GM23338 (cell line): ENCODE data around the gene RFPL4AL1. TPM values are rescaled to one million over a fixed set of nuclear protein-coding genes. Genes with fewer than 3 reads are reported as not detected.
A peak's percentile ranks its signal among the peaks of the same experiment; 100 is the strongest.

Experiments used
- ATAC-seq: fragments of 200-7000 bp; cut with Tn5 transposase; 3 replicates; pipeline ENCODE4 v1.9.1; 2020
- DNase-seq: peaks from one replicate; pipeline ENCODE4 v3.0.0-alpha.2; 2015; ENCODE audit warnings: low spot score
- H2AFZ ChIP-seq: fragments of 200-600 bp; sonication (generic); 2 replicates; pipeline ENCODE4 v1.8.0; 2016; ENCODE audit warnings: antibody characterized with exemption, mild to moderate bottlenecking, moderate library complexity
- H3F3A ChIP-seq: fragments of 200-600 bp; sonication (generic); replicated peaks from 2 replicates; pipeline ENCODE4 v1.8.0; 2017; ENCODE audit warnings: antibody characterized with exemption, mixed run types, low read depth
- H3K27ac ChIP-seq: fragments of 200-600 bp; sonication (generic); 2 replicates; pipeline ENCODE4 v1.6.1; 2016; ENCODE audit warnings: low read depth
- H3K27me3 ChIP-seq: fragments of 200-600 bp; sonication (generic); 2 replicates; pipeline ENCODE4 v1.8.0; 2016; ENCODE audit warnings: mild to moderate bottlenecking, mixed run types, moderate library complexity; ENCODE audit not compliant: insufficient read depth
- H3K36me3 ChIP-seq: fragments of 200-600 bp; sonication (generic); 2 replicates; pipeline ENCODE4 v1.8.0; 2016; ENCODE audit warnings: mild to moderate bottlenecking; ENCODE audit not compliant: insufficient read depth
- H3K4me1 ChIP-seq: fragments of 200-600 bp; sonication (generic); 2 replicates; pipeline ENCODE4 v1.8.0; 2016; ENCODE audit warnings: mild to moderate bottlenecking, moderate library complexity; ENCODE audit not compliant: insufficient read depth
- H3K4me2 ChIP-seq: fragments of 200-600 bp; sonication (generic); 2 replicates; pipeline ENCODE4 v1.7.1; 2017; ENCODE audit warnings: mixed run types
- H3K4me3 ChIP-seq: fragments of 200-600 bp; sonication (generic); 2 replicates; pipeline ENCODE4 v1.6.1; 2016; ENCODE audit warnings: mixed run types
- H3K79me2 ChIP-seq: fragments of 200-600 bp; sonication (generic); replicated peaks from 2 replicates; pipeline ENCODE4 v1.8.0; 2017; ENCODE audit warnings: mild to moderate bottlenecking; ENCODE audit not compliant: insufficient read depth
- H3K9me2 ChIP-seq: fragments of 200-600 bp; sonication (generic); 2 replicates; pipeline ENCODE4 v1.8.0; 2017; ENCODE audit not compliant: insufficient read depth
- H4K20me1 ChIP-seq: fragments of 200-600 bp; sonication (generic); replicated peaks from 2 replicates; pipeline ENCODE4 v1.8.0; 2017; ENCODE audit warnings: mild to moderate bottlenecking; ENCODE audit not compliant: insufficient read depth
- H3K27ac Mint-ChIP-seq: 2 replicates; pipeline ENCODE4 v1.8.0; 2020; ENCODE audit warnings: inconsistent platforms, mild to moderate bottlenecking, moderate library complexity, mixed read lengths
- H3K27me3 Mint-ChIP-seq: 3 replicates; pipeline ENCODE4 v1.8.0; 2022; ENCODE audit warnings: low read depth, mild to moderate bottlenecking, moderate library complexity, mixed read lengths, inconsistent platforms; ENCODE audit not compliant: insufficient read depth, poor library complexity
- H3K36me3 Mint-ChIP-seq: 3 replicates; pipeline ENCODE4 v1.8.0; 2021; ENCODE audit warnings: low read depth, mild to moderate bottlenecking, inconsistent platforms, moderate library complexity, mixed read lengths
- H3K4me1 Mint-ChIP-seq: 3 replicates; pipeline ENCODE4 v1.8.0; 2020; ENCODE audit warnings: mild to moderate bottlenecking, inconsistent platforms, mixed read lengths
- H3K4me3 Mint-ChIP-seq: 3 replicates; pipeline ENCODE4 v1.8.0; 2021; ENCODE audit warnings: moderate library complexity, mild to moderate bottlenecking, inconsistent platforms, mixed read lengths
- H3K9me3 Mint-ChIP-seq: 3 replicates; pipeline ENCODE4 v1.8.0; 2020; ENCODE audit warnings: moderate library complexity, mild to moderate bottlenecking, inconsistent platforms, mixed read lengths
- EZH2 ChIP-seq: fragments of 200-600 bp; sonication (generic); IDR thresholded peaks from one replicate; pipeline ENCODE4 v1.8.0; 2017; ENCODE audit warnings: antibody characterized with exemption, mild to moderate bottlenecking, low read depth; ENCODE audit not compliant: unreplicated experiment
- EZH2phosphoT487 ChIP-seq: fragments of 200-600 bp; sonication (generic); IDR thresholded peaks from one replicate; pipeline ENCODE4 v1.8.1; 2018; ENCODE audit warnings: antibody characterized with exemption; ENCODE audit not compliant: unreplicated experiment
- JUNB ChIP-seq: IDR thresholded peaks from one replicate; pipeline ENCODE4 v1.6.1; 2016; ENCODE audit warnings: antibody characterized with exemption; ENCODE audit not compliant: unreplicated experiment
- POLR2AphosphoS5 ChIP-seq: IDR thresholded peaks from 2 replicates; pipeline ENCODE4 v1.6.1; 2016; ENCODE audit warnings: antibody characterized with exemption, low read depth
- ZNF114 ChIP-seq: fragments of 250-450 bp; sonication (Bioruptor Pico); IDR thresholded peaks from 2 replicates; pipeline ENCODE4 v1.5.0; 2020; ENCODE audit warnings: mild to moderate bottlenecking, moderate library complexity
- ZNF331 ChIP-seq: fragments of 250-450 bp; sonication (Bioruptor Pico); IDR thresholded peaks from 2 replicates; pipeline ENCODE4 v1.5.0; 2020; ENCODE audit warnings: low read depth, mild to moderate bottlenecking, moderate library complexity
- polyA plus RNA-seq: library from polyadenylated mRNA; unstranded; fragments of >200 nt; fragmentation: Nextera tagmentation; extraction: Ambion mirVana; gene quantifications from 2 replicates; pipeline ENCODE4 v1.2.1, GENCODE V29; 2016
- total RNA-seq: library from RNA; depleted of rRNA; stranded (reverse); fragments of >200 nt; shearing (Covaris generic); gene quantifications from 2 replicates; pipeline ENCODE4 v1.2.3, GENCODE V29; 2014
- TF ChIP-seq, protein P1 (sequence below), 2 experiments: fragments of 200-600 bp in 1 of 2; sonication (generic) in 1 of 2; conservative IDR thresholded peaks; 2 replicates each; pipeline versions ENCODE4 v1.5.1 to v1.6.1; 2016 to 2017; ENCODE audit warnings: antibody characterized with exemption in 2 of 2, low read depth in 2 of 2, mild to moderate bottlenecking in 2 of 2, moderate library complexity in 1 of 2
- TF ChIP-seq, protein P2 (sequence below): IDR thresholded peaks from 2 replicates; pipeline ENCODE4 v1.6.1; 2016; ENCODE audit warnings: antibody characterized with exemption
- TF ChIP-seq, protein P3 (sequence below): IDR thresholded peaks from one replicate; pipeline ENCODE4 v1.6.1; 2018; ENCODE audit warnings: antibody characterized with exemption; ENCODE audit not compliant: unreplicated experiment

The RFPL4AL1 gene
- total and polyA plus RNA-seq, 2 experiments from 2014 or later, result not detected

DNA sequence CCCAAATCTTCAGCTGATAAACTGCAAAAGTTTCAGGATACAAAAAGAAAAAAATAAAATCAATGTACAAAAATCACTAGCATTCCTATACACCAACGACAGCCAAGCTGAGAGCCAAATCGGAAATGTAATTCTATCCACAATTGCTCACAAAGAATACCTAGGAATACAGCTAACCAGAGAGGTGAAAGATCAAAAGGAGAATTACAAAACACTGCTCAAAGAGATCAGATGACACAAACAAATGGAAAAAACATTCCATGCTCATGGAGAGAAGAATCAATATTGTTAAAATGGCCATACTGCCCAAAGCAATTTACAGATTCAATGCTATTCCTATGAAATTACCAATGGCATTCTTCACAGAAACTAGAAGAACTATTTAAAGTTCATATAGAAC is 33.4 kb downstream of the RFPL4AL1 start (continued):
- TF ChIP-seq JUNB, result no peak
- no peak for TF ChIP-seq EZH2

DNA sequence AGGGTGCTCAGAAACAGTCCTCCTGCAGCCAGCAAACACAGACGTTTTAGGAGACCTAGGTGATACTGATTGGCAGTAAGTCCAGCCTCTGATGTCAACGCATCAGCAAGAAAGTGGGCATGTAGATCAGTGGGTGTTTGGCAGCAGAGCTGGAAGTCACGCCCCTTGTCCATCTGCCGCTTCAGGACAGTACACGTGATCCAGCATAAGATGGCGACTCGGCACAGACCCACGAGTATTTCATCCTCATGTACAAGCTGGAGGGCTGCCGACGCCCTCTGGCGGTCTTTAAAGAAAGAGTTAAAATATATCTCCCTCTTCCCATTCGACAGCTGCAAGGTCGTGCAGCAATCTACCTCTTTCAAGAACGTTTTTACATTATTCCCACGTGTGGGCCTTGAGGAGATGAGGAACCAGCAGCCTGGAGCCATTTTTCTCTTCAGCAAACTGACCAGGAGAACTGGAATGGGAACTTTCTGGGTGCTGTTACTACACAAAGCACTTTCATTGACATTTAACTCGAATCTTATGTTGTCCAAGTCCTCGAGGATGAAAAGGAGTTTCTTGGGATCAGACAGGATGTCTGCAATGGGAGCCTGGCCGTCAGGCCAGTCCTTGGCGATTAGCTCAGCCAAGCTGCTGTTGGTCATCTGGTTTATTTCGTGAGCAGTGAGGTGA is 40.6 kb downstream of the RFPL4AL1 start:
- no peak overlapping the region for H3K27ac Mint-ChIP-seq
- H3F3A ChIP-seq, result no peaks in the 10 kb centered on the region
- no peaks in the 10 kb centered on the region; the same call in 1 of the 2 replicates for H3K36me3 ChIP-seq
- H3K4me2 ChIP-seq, result no peak overlapping the region
- H3K4me1 Mint-ChIP-seq, result no peaks in the 10 kb centered on the region
- peak; percentile 55; the same call in 2 of the 3 replicates for ATAC-seq
- peaks cover 4% of the 10 kb centered on the region for H3K27me3 Mint-ChIP-seq
- no peak overlapping the region for H3K27ac ChIP-seq
- no peaks in the 10 kb centered on the region for H4K20me1 ChIP-seq
- H2AFZ ChIP-seq, result no peak overlapping the region
- TF ChIP-seq, protein P1, sequence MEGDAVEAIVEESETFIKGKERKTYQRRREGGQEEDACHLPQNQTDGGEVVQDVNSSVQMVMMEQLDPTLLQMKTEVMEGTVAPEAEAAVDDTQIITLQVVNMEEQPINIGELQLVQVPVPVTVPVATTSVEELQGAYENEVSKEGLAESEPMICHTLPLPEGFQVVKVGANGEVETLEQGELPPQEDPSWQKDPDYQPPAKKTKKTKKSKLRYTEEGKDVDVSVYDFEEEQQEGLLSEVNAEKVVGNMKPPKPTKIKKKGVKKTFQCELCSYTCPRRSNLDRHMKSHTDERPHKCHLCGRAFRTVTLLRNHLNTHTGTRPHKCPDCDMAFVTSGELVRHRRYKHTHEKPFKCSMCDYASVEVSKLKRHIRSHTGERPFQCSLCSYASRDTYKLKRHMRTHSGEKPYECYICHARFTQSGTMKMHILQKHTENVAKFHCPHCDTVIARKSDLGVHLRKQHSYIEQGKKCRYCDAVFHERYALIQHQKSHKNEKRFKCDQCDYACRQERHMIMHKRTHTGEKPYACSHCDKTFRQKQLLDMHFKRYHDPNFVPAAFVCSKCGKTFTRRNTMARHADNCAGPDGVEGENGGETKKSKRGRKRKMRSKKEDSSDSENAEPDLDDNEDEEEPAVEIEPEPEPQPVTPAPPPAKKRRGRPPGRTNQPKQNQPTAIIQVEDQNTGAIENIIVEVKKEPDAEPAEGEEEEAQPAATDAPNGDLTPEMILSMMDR (conservative IDR thresholded peaks at IDR 0.05; ENCODE audit: low read depth in 2 of 2), result peak; percentile 53 to 56
- TF ChIP-seq EZH2, result no peak
- no peak overlapping the region for H3K4me3 Mint-ChIP-seq
- H3K36me3 Mint-ChIP-seq, result peaks cover 26% of the 10 kb centered on the region
- peak; percentile 80 for DNase-seq
- H3K27me3 ChIP-seq, result no peaks in the 10 kb centered on the region
- no peaks in the 10 kb centered on the region for H3K4me1 ChIP-seq
- no peak overlapping the region for H3K4me3 ChIP-seq
- peaks cover 100% of the 10 kb centered on the region for H3K9me3 Mint-ChIP-seq
- H3K79me2 ChIP-seq, result no peaks in the 10 kb centered on the region
- peaks cover 4% of the 10 kb centered on the region; the same call in 1 of the 2 replicates for H3K9me2 ChIP-seq

DNA sequence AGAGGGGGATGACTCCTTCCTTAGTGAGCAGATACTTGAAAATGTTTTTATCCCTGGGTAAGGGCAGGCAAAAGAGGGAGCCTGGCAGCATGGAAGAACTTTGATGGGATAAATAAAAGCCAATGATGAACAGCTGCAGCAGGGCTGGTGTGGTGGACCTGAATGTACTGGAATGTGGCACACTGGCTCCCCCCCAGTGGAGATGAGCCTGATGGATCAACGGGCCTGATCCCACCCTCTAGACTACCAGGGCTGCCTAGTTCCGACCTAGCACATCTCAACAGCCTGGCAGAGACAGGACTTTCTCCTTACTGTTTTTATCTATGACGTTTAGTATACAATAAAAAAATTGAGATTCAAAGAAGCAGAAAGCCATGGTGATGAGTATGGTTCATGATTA is 42.4 kb downstream of the RFPL4AL1 start:
- H3K79me2 ChIP-seq, result no peaks in the 10 kb centered on the region
- no peaks in the 10 kb centered on the region for H3K27me3 ChIP-seq
- H3K9me3 Mint-ChIP-seq, result peaks cover 100% of the 10 kb centered on the region
- TF ChIP-seq, protein P2, sequence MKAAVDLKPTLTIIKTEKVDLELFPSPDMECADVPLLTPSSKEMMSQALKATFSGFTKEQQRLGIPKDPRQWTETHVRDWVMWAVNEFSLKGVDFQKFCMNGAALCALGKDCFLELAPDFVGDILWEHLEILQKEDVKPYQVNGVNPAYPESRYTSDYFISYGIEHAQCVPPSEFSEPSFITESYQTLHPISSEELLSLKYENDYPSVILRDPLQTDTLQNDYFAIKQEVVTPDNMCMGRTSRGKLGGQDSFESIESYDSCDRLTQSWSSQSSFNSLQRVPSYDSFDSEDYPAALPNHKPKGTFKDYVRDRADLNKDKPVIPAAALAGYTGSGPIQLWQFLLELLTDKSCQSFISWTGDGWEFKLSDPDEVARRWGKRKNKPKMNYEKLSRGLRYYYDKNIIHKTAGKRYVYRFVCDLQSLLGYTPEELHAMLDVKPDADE, result no peak
- TF ChIP-seq EZH2phosphoT487 (no peak), JUNB (no peak), POLR2AphosphoS5 (no peak), ZNF331 (CRISPR knock-in tag) (no peak), ZNF114 (no peak)
- TF ChIP-seq, protein P3, sequence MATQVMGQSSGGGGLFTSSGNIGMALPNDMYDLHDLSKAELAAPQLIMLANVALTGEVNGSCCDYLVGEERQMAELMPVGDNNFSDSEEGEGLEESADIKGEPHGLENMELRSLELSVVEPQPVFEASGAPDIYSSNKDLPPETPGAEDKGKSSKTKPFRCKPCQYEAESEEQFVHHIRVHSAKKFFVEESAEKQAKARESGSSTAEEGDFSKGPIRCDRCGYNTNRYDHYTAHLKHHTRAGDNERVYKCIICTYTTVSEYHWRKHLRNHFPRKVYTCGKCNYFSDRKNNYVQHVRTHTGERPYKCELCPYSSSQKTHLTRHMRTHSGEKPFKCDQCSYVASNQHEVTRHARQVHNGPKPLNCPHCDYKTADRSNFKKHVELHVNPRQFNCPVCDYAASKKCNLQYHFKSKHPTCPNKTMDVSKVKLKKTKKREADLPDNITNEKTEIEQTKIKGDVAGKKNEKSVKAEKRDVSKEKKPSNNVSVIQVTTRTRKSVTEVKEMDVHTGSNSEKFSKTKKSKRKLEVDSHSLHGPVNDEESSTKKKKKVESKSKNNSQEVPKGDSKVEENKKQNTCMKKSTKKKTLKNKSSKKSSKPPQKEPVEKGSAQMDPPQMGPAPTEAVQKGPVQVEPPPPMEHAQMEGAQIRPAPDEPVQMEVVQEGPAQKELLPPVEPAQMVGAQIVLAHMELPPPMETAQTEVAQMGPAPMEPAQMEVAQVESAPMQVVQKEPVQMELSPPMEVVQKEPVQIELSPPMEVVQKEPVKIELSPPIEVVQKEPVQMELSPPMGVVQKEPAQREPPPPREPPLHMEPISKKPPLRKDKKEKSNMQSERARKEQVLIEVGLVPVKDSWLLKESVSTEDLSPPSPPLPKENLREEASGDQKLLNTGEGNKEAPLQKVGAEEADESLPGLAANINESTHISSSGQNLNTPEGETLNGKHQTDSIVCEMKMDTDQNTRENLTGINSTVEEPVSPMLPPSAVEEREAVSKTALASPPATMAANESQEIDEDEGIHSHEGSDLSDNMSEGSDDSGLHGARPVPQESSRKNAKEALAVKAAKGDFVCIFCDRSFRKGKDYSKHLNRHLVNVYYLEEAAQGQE, result no peak

More for the DNA sequence above, 42.4 kb downstream of the RFPL4AL1 start:
- Mint-ChIP-seq H3K27me3 (peaks cover 4% of the 10 kb centered on the region), H3K36me3 (peaks cover 19% of the 10 kb centered on the region; the same call in 2 of the 3 replicates), H3K4me3 (no peak overlapping the region), H3K4me1 (no peaks in the 10 kb centered on the region), H3K27ac (no peak overlapping the region)
- Histone ChIP-seq H3K27ac (no peak overlapping the region), H3F3A (no peaks in the 10 kb centered on the region), H3K4me2 (no peak overlapping the region), H3K4me3 (no peak overlapping the region), H3K4me1 (no peaks in the 10 kb centered on the region), H4K20me1 (no peaks in the 10 kb centered on the region), H3K36me3 (no peaks in the 10 kb centered on the region; the same call in 1 of the 2 replicates), H3K9me2 (peaks cover 4% of the 10 kb centered on the region; the same call in 1 of the 2 replicates), H2AFZ (no peak overlapping the region)
- ATAC-seq (no peak), DNase-seq (no peak)
